GM10847 (cell line): Measurements from ENCODE around the gene GP1BB.

Source experiments
- POLR2A ChIP-seq: IDR thresholded peaks from 2 replicates; pipeline ENCODE4 v1.6.1; 2011; ENCODE audit not compliant: insufficient read length; ENCODE audit errors: extremely low read depth

GP1BB gene

GRCh38 chr22:19760951-19761724 is 37.8 kb downstream of the GP1BB start:
- TF ChIP-seq POLR2A = no peak

DNA sequence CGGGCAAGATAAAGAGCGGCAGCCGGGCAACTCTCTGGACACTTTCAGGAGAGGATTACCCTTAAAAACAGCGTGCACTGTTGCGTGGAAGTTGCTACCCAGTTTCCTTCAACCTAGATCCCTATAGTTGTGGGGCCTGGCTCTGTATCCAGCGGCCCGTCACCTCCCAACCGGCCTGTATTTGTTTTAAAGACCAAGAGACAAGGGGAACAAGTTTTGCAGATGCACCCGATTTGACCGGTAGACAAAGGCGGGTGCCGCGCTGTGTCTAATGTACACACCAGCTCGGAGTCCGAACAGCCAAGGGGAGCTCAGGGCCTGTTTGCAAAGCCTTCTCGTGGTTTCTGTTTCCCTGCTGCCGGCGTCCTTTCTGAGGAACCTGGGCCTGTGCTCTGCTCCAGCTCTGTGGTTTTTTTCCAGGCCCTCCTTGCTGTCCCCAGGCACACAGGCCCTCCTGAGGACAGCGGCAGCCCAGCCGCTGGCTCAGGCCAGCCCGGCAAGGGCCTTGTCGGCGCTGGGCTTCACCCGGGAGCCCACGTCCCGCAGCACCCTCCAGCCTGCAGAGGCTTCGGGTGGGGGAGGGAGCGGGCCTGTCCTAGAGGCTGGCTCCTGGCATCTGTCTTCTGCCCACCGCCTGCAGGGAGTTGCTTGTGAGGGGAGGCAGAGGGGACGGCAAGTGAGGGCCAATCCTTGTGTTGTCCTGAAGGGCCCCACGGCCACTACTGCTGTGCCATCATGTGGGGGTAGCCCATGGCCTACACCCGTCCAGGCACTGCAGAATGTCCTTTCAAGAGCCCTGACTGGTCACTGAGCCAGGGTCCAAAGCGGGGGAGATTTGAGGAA is 38.6 kb downstream of the GP1BB start:
- TF ChIP-seq POLR2A = no peak

- TF ChIP-seq POLR2A = no peak
Measured at GRCh38 chr22:19762568-19763457, 39.5 kb downstream of the GP1BB start.

- no peak for TF ChIP-seq POLR2A
Measured at GRCh38 chr22:19763458-19764298, 40.3 kb downstream of the GP1BB start.

GRCh38 chr22:19764299-19764593 is 40.9 kb downstream of the GP1BB start:
- TF ChIP-seq POLR2A = no peak

DNA sequence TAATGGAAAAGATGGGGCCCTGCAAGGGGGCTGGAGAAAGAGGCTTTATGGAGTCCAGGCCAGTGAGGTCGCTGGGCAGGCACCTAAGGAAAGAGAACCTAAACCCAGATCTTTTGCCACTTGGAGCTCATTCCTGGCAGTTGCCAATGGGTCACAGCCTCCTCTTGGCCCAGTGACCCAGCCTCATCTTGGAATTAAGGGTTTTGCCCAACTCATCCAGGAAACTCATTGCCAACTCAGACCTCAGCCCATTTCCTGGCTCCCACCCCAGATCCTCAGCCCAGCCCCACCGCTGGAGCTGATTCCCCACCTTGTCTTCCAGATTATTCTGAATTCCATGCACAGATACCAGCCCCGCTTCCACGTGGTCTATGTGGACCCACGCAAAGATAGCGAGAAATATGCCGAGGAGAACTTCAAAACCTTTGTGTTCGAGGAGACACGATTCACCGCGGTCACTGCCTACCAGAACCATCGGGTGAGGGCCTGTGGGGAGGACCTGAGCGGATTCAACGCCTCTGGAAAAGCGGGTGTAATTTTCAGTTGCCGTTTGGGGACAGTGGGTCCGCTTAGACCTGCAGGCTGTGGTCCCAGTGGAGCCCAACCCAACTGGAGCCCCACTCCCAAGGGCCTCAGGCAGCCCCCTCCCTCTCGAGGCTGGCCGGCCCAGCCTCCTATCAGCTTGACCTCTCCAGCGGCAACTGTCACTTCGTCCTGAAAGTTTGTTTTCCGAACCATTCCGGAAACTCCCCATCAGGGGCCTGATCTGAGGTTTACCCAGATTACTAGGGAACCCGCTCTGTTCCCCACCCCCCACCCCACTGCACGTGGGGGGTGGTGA is 41.5 kb downstream of the GP1BB start:
- TF ChIP-seq POLR2A = no peak

- TF ChIP-seq POLR2A = no peak
Measured at GRCh38 chr22:19765477-19766239, 42.3 kb downstream of the GP1BB start.

- no peak for TF ChIP-seq POLR2A
Measured at GRCh38 chr22:19766240-19766510, 42.8 kb downstream of the GP1BB start.

DNA sequence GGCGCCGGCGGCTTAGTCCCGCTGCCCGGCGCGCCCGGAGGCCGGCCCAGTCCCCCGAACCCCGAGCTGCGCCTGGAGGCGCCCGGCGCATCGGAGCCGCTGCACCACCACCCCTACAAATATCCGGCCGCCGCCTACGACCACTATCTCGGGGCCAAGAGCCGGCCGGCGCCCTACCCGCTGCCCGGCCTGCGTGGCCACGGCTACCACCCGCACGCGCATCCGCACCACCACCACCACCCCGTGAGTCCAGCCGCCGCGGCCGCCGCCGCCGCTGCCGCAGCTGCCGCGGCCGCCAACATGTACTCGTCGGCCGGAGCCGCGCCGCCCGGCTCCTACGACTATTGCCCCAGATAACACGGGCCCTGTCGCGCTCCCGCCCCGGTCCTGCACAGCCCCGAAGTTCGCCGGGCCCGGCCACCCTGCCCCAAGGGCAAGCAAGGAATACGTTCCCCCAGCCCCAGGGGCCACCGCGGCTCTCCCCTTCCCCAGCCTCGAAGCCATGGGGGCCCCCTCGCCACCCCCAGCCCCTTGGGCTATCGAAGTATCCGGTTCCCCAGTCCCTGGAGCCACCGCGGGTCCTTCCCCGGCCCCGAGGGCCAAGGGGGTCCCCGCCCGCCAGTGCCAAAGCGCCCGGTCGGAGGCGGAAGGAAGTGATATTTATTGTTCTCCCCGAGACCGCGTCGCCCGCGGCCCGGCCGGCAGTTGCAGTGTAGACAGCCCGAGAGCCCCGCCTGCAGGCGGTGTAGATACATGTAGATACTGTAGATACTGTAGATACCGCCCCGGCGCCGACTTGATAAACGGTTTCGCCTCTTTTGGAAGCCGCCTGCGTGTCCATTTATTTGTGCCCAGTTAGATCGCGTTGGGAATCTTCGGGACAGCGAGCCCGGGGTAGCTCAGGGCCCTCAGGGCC is 43.4 kb downstream of the GP1BB start:
- no peak for TF ChIP-seq POLR2A

GRCh38 chr22:19767427-19768341 is 44.3 kb downstream of the GP1BB start:
- no peak for TF ChIP-seq POLR2A

DNA sequence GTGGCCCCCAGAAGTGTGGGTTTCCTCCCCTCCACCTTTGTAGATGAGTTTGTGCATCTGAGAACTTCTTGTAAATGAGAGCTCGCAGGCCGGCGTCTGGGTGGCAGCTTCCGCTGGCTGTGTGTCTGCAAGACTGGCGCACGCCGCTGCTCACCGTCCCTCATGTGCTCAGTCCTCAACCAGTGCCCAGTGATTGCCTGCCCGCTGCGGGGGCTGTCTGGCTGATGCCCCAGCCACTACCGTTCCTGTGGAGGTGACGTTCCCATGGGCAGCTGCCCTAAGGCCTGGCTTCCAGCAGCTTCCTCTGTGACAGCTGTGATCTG is 46.0 kb downstream of the GP1BB start:
- no peak for TF ChIP-seq POLR2A
